Glomerular visceral epithelial cell (primary cell): ENCODE data around the gene ELAPOR1.

Source experiments
- DNase-seq: peaks from one replicate; pipeline ENCODE4 v3.0.0-alpha.2; 2016; ENCODE audit errors: extremely low spot score

Gene ELAPOR1

DNA sequence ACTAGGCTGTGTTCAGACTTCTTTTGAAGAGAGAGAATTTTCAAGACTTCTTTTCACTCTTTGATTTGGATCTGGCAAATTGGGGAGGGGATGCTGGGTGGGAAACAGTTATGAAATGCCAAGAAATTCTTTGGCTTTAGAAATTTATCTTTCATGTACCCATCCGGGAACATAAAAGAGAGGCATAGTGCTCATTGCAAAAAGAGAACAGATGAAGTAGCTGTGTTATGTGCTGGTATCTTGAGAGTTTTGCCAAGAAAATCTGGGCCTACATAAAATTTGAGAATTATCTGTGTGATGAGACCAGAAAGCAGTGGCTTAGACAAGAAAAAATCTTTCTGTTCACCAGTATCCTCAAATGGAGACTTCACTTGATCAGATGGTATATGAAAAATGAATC lies 19.0 kb upstream of the ELAPOR1 start:
- no peak for DNase-seq

DNA sequence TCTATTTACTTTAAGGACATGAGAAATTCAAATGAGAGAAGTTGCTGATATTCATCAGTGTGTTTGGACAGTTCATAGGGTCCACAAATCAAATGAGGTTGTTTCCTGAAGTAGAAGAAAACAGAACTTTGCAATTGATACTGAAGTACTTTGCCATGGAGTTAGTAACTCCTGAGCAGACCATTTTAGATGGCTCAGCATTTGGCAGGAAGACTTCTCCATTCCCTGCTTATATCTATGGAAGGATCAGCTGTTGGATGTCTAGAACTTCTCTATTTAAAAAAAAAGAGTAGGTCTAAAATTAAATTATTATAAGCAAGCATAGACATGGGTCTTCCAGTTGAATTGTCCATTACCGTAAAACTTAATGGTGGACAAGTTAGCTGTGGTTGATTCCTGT lies 18.3 kb upstream of the ELAPOR1 start:
- DNase-seq, result no peak

DNA sequence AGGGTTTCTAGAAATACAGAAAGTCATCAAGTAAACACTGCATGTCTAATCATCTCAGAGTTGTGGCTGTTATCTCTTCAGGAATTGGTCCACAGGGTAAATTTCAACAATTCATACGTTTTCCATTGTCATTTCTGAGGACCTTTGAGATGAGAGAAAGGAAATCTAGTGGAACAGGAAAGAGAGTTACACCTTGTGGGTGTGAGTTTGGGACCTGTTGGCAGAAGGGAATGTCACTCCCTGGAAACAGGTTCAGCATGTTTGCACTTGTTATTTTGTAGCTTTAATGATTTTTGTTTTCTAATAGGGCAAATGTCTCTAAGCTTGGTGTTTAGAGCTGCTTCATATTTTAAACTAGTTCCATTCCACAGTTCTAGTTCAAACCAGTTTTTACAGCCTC lies 17.8 kb upstream of the ELAPOR1 start:
- DNase-seq, result no peak

DNA sequence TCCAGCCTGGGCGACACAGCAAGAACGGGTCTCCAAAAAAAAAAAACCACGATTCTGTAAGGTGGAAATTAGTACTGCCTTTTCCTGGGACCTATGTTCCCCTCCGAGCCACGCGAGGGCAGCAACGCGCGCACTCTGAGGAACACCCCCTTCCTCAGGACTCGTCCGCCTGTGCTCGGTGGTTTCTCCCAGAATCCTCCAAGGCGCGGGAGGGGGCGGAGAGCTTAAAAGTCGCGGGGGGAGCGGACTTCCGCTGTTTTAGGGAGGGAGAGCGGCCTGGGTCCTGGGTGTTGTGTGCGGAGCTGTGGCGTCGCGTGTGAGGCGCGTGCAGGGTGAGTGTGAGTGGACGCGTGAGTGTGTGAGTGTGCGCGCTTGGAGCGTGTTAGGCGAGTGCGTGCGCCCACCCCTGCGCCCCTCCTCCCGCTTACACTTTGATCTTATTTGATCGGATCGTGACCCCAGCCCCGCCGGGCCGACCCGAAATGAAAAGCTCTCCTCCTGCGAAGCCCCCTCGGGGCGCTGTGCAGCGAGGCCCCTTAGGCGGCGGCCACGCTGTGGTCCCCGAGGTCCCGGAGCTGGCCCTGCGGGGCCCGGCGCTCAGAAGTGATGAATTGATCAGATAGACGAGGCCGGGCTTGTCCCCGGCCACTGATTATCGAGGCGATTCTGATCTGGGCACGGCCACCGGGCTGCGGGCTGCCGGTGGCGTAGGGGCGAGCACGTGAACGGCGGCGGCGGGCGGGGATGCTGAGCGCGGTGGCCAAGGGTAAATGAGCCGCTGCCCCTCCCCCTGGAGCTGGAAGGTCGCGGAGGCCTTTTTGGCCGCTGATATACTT lies 13.8 kb upstream of the ELAPOR1 start:
- DNase-seq, result peak; percentile 98

DNA sequence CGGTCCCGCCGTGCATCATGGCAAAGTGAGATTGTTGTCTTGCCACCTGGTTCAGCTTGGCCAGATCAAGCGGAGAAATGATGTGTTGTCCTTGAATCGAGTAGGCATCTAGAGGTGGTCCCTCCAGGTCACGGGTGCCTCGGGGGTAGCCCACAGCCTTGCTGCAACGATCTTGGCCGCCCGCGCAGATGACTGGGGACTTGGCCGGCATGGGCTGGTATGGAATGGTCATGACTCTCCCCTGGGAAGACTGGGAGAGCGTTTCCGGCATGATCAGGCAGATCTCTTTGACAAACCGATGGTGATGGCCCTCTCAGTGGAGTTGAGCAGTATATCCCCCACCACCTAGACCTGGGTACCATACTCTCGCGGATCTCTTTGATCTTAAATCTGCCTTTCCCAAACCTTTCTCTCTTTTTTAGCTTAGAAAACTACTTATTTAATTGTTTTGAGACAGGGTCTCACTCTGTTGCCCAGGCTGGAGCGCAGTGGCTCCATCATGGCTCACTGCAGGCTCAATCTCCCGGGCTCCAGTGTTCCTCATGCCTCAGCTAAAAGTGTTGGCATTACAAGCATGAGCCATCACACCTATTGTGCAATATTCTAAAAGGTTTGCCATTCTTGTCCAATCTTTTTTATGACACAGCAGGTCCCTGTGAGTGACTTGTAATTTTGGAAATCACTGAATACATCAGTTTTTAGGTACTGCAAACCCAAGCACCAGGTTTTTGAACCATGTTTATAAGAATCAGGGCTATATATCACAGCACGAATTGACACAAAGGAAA lies 9.4 kb upstream of the ELAPOR1 start:
- no peak for DNase-seq

DNA sequence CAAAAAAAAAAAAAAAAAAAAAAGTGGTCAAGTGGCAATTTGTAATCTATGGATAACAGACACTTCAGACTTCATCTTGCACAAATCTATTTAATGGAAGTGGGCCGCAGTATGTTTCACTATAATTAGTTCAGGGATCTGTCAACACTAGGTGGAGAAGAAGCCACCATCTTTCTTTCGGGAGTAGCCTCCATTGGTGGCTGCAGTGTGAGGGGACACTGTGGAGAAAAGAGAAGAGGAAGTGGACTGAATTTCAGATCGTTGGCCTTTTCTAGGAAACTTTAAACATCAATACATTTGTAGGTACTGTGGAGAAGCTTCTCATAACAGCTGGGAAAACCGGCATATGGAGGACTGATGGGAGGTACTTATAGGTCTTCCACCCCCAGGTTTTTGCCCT lies 8.0 kb upstream of the ELAPOR1 start:
- DNase-seq, result no peak

DNA sequence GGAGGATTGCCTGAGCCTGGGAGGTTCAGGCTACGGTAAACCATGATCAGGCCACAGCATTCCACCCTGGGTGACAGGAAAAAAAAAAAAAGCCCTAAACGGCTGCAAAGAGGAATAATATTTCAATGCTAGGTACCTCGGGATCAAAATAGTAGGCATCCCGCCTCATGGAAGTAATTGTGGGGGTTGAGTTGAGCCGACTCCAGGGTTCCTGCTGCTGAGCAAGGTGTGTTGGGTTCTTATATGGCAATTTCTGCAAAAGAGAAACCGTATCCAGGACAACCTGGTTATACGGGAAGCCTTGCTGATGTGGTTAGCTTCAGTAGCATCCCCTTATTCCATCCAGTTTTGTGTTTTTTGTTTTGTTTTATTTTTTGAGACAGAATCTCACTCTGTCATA lies 6.1 kb upstream of the ELAPOR1 start:
- DNase-seq, result no peak

DNA sequence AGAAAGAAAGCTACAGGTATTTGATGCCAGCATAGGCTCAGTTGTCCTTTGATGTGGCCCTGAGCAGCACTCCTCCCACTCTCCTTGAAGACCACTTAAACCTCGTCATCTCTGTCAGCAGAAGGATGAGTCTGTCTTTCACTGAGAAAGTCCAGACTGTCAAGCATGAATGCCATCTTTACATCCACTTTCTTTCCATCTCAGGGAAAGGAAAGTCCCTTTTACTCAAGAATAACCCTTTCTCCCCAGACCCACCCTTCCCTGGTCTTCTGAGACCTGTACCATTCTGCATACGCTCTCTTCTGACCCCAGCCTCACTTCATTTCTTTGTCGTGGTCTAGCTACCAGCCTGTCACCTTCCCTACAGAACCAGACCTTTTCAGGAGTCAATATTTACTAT lies 4.0 kb upstream of the ELAPOR1 start:
- no peak for DNase-seq

DNA sequence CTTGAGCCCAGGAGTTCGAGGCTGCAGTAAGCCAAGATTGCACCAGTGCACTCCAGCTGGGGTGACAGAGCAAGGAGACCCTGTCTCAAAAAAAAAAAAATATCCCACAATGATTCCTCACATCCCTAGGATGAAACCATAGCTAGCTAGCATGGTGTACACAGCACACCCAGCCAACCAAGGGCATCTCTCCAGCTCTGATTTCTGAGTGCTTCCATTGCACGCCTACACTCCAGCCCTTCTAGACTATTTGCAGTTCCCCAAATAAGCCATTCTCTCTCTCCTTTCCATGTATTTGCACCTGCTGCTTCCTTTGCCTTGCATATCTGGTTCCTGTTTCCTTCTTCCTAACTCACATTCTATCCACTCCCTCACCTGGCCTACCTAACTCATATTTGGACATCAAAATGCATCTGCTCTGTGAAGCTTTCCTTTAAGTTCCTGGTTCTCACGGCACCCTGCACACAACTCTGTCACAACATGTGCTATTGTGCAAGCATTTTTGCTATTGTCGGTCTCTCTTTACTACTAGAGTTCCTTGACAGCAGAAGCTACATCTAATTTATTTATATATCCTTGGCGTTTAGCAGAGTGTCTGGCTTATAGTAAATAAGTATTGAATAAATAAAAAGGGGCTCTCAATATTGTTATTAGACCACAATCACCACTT lies 2.4 kb upstream of the ELAPOR1 start:
- no peak for DNase-seq

DNA sequence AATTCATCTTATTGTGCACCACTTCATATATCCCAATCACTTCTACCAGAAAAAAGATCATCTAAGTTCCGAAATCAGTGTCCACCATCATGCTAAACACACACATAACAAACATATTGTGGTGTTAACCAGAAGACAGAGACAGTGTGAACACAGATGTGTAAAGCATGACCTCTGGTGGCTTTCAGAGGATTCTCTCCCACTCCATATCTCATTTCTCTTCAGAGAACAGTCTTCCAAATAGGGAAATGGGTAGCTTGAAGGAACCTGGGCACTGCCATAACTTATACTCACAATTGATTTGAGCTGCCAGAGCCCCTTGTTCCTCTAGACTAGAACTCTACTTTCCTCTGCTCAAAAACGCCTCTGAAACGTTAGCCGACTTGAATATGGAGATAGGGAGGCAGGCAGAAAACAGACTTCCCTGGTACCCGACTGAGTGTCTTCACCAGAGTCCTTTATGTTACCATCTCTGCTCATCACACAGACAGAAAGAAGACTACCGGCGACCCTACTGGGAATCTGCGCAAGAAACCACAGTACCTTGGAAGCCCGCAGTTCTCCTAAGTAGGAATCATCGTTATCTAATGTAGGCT lies 1.8 kb upstream of the ELAPOR1 start:
- DNase-seq, result peak; percentile 46

DNA sequence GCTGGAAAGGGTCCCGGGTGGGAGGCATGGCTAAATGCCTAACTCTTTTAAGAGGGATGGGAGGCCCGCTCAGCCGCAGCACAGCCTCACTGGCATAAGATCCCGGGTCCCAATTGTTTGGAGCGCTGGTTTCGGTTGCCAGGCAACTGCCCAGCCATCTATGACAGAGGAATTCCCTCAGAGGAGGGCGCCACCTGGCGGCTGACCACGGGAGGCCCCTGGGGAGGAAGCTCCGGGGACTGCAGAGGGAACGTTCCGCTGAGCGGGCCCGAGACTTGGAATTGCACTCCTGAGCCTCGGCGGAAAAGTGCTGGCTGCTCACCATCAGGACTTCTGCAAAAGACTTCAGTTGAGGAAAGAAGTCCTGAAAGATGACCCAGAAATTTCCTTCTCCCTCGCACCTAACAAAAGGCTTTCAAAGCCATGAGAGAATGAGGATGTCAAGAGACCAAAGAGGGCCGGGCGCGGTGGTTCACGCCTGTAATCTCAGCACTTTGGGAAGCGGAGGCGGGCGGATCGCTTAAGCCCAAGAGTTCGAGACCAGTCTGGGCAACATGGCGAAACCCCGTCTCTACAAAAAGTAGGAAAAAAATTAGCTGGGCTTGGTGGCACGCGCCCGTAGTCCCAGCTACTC lies 1.1 kb upstream of the ELAPOR1 start:
- peak; percentile 92 for DNase-seq

DNA sequence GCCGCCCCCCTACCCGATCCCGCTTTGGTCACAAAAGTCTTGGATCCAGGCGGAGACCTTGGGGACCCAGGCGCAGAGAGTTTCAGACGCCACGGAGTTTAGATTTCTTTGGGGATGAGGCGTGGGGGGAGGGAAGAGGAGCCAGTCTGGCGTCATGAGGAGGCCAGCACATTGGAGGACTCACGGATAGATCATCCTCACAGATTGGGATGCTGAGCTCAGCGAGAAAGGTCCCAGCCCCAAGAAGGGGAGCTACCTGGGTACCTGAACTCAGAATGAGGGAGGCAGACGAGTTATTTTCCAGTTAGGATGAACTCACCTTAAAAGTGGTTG lies 393 bp downstream of the ELAPOR1 start:
- no peak for DNase-seq

DNA sequence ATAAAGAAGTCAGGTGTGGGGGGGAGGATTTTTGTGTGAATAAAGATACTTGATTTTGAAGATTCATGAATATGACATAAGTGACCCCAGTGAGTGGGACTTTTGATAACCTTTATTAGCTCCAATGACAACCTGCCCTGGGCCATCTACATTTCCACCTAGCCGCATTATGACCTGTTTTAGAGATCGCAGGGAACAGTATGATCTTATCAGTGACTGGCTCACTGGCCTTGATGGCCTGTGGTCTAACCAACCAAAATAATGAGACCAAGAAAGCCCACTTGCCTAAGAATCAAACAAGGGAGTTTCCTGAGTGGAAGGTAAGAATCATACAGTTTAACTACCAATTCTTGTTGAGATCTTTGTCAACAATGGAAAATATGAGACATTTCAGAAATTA lies 1.8 kb downstream of the ELAPOR1 start:
- DNase-seq, result no peak

DNA sequence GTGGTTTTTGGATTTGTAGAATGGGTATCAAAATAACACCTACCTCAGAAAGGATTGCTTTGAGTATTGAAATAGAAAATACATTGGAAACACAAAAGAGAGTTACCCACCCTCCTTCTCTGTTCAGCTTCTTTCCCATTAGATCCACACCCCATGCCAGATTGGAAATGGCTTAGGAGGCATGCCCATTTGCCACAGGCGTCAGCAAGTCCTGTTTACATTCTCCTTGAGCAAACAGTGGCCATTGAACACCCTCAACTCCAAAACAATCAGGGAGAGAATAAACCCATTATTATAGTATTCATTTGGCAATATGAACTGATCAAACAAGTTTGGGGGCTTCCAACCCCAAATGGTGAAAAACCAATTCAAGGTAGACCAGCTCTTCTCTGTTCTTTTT lies 2.4 kb downstream of the ELAPOR1 start:
- no peak for DNase-seq

DNA sequence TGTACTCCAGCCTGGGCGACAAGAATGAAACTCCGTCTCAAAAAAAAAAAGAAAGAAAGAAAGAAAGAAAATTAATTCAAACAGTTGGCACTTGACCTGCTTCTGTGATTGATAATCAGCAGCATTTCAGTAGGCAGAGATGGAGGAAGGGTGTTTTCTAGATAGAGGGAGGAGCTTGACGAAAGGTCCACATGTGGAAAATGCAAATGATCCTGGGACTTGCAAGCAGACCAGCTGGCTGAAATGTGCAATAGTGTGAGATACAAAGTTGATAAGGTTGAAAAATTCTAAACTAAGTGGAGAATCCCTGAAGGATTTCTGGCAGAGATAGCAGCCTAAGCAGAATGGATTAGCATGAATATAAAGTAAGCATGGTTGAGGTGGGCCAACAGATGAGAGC lies 4.2 kb downstream of the ELAPOR1 start:
- no peak for DNase-seq

DNA sequence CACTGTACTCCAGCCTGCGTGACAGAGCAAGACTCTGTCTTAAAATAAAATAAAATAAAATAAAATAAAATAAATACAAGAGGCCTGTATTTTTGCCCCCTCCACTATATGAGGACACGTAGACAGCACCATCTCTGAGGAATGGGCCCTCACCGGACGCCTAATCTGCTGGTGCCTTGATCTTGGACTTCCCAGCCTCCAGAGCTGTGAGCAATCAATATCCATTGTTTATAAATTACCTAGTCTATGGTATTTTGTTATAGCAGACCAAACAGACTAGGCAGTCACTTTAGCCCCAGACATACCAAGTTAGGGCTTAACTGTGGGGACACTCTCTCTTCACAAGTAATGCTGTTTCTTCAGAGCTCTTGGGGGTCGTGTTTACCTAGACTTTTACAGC lies 6.4 kb downstream of the ELAPOR1 start:
- no peak for DNase-seq

DNA sequence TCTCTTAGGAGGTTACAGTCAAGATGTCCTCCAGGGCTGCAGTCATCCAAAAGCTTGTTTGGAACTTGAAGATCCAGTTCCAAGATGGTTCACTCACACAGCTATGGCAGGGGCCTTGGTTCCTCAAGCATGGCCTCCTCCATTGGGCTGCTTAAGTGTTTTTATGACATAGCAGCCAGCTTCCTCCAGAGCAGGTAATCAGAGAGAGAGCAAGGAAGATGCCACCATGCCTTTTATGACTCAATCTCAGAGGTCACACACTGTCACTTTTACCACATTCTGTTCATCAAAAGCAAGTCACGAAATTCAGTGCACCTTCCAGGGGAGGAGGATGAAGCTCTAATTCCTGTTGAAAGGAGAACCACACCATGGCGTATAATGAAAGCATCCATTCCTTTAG lies 17.1 kb downstream of the ELAPOR1 start:
- no peak for DNase-seq

DNA sequence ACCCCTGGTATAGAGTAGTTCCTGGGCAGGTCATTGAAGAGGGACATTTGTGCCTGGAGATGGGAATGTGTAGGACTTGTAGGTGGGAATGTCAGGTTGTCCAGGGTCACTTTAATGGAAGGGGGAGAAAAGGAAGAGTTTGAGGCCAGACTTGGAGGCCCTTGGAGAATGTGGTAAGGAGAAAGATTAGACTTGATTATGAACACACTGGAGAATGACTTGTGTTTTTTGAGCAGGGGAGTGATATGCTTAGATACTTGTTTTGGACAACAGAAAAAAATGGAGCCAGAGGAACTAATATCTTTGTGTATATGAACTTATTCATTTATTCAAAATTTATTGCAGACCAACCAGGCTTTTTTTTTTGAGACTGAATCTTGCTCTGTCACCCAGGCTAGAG lies 17.9 kb downstream of the ELAPOR1 start:
- DNase-seq, result no peak

DNA sequence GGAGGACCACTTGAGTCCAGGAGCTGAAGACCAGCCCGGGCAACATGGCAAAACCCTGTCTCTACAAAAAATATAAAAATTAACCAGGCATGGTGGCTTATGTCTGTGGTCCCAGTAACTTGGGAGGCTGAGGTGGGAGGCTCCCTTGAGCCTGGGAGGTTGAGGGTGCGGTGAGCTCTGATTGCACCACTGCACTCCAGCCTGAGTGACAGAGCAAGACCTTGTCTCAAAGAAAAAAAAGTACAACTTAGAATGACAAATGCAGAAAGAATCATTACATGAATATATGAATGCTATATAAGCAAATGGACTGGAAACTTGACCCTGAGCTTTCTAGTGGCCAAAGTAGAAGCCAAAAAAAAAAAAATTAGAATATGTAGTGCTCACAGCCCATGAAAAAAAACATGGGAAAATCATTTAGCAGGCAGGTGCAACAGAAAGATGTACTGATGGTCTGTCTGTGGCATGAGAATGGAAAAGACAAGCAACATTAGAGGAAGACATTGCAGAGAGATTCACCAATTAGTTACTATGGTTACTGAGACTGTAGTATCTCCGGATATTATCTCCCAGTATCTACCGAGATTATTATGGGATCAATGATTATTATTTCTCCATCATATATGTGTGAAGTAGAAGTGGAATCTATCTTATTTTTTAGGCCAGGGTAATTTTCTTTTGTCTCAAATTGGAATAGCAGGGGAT lies 19.2 kb downstream of the ELAPOR1 start:
- no peak for DNase-seq

DNA sequence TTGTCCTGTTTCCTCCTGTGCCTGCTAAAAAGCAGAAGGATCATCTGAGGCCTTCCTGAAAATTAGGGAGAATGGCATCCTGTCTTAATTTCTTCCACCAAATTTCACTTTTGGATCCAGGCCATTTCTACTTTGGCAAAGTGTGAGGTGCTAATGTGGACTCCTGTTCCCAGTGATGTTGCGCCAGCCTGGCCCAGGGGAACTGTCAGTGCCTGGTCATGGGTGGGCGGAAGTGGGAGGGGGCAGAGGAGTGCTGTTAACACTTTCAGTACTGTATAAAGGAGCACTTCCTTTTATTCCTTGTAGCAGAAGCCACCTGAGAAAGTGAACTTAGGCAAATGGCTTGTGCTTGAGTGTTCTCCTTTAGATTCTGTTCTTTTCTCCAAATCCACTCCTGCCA lies 19.9 kb downstream of the ELAPOR1 start:
- DNase-seq, result no peak

DNA sequence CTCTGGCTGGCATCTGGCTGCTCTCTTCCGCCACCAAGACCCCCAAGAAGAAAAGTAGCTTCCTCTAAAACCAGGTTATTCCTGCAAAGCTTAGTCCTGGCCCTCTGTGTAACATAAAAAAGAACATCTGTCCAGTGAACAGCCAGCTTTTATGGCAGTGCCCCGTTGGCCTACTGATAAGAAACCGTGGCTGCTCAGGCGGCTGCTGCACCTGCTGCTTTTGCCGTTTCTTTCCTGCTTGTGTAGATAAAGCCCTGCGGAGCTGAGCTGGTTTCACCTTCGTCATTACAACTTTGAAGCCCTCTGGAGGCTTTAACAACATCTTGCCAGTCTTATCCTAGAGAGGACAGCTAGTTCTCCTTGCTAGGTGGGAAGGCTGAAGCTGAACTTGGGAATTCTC lies 20.5 kb downstream of the ELAPOR1 start:
- no peak for DNase-seq
